Activated CD4-positive, alpha-beta T cell treated with anti-CD3 and anti-CD28 coated beads for 48 hours (primary cell): Measurements from ENCODE around the gene ZNF814.
A peak's percentile ranks its signal among the peaks of the same experiment; 100 is the strongest.
"Not testable (repeated sequence)": the region's sequence is repeated elsewhere in the genome, so short reads cannot be mapped to it uniquely, and the experiment has no call there.

ENCODE experiments used
- DNase-seq: peaks from one replicate; pipeline ENCODE4 v3.0.0-alpha.2; 2020

Gene ZNF814

GRCh38 chr19:57815247-57816075 lies 73.4 kb downstream of the ZNF814 start:
- no peak for DNase-seq

GRCh38 chr19:57814505-57815246 lies 74.2 kb downstream of the ZNF814 start, which contains the start of gene ZNF552:
TSS of gene ZNF552 (minus strand) at chr19:57814913. CDS start at chr19:57814743, 170 bp downstream.
- peak; percentile 81 for DNase-seq

- DNase-seq: no peak
Measured at GRCh38 chr19:57813919-57814504, 74.8 kb downstream of the ZNF814 start.

GRCh38 chr19:57812975-57813820 lies 75.6 kb downstream of the ZNF814 start:
- DNase-seq: not testable (repeated sequence)

- DNase-seq: no peak
Measured at GRCh38 chr19:57812226-57812625, 76.6 kb downstream of the ZNF814 start.

GRCh38 chr19:57810410-57811295 lies 78.2 kb downstream of the ZNF814 start:
- DNase-seq: not testable (repeated sequence)

- DNase-seq: no peak
Measured at GRCh38 chr19:57807541-57807940, 81.3 kb downstream of the ZNF814 start.

GRCh38 chr19:57803594-57804325 lies 85.1 kb downstream of the ZNF814 start:
- DNase-seq: peak; percentile 26

- no peak for DNase-seq
Measured at GRCh38 chr19:57803265-57803593, 85.6 kb downstream of the ZNF814 start.

- no peak for DNase-seq
Measured at GRCh38 chr19:57802269-57802668, 86.6 kb downstream of the ZNF814 start.

- DNase-seq: no peak
Measured at GRCh38 chr19:57800696-57801095, 88.1 kb downstream of the ZNF814 start.
